Astrocyte (in vitro differentiated cells and primary cell): ENCODE measurements around the gene XIRP1.

Source experiments
- CTCF ChIP-seq: IDR thresholded peaks from 2 replicates; pipeline ENCODE4 v1.5.1; 2011; ENCODE audit warnings: low read depth, mild to moderate bottlenecking, inconsistent platforms, low read length, moderate library complexity; ENCODE audit not compliant: insufficient read depth
- EZH2 ChIP-seq: IDR thresholded peaks from 2 replicates; pipeline ENCODE4 v1.6.1; 2012; ENCODE audit warnings: mild to moderate bottlenecking, low read length, inconsistent platforms; ENCODE audit not compliant: insufficient read depth

- TF ChIP-seq CTCF (no peak), EZH2 (no peak)
These were observed 13.8 kb downstream of the XIRP1 start for GRCh38 chr3:39178553-39178952.
